DMS79 treated with DMSO at 0.1 percent for 48 hours (cell line): ENCODE results near the gene UBE3D.
A peak's percentile ranks its signal among the peaks of the same experiment; 100 is the strongest.

Experiments
- DNase-seq: peaks from one replicate; lab custom pipeline; 2025; lab: John Stamatoyannopoulos, UW

UBE3D gene, protein sequence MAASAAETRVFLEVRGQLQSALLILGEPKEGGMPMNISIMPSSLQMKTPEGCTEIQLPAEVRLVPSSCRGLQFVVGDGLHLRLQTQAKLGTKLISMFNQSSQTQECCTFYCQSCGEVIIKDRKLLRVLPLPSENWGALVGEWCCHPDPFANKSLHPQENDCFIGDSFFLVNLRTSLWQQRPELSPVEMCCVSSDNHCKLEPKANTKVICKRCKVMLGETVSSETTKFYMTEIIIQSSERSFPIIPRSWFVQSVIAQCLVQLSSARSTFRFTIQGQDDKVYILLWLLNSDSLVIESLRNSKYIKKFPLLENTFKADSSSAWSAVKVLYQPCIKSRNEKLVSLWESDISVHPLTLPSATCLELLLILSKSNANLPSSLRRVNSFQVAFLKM

DNA sequence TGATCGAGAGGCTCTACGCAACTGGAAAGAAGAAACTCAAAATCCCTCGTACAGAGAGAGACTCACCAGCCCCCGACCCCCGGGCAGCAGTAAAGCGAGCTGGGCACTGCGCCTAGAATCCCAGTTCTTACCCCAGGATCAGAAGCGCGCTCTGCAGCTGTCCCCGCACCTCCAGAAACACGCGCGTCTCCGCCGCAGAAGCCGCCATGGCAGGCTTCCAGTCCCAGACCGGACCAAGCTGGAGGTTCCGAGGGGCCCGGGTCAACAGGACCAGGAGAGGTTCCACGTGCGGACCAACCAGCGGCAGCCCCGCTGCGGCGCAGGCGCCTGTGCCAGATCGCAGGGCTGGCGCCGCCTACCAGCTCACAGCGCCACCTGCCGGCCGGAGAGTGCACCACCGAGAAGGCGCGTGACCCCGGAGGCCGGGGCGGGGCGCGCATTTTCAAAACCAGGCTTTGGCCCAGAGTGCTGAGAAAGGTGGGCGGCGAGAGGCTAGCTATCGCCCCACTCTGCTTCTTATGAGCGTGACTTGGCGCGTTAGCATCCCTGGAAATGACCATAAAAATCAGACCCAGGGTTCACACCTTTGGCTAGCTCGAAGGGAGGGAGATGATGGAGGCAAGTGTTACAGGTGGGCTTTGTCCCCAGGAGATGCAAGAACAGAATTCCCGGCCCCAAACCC is at the start of gene UBE3D:
Gene UBE3D (minus strand): TSS at position 331 of the 682 bp plus-strand sequence. CDS start 123 bp downstream, at position 208.
- peak; percentile 68 for DNase-seq

DNA sequence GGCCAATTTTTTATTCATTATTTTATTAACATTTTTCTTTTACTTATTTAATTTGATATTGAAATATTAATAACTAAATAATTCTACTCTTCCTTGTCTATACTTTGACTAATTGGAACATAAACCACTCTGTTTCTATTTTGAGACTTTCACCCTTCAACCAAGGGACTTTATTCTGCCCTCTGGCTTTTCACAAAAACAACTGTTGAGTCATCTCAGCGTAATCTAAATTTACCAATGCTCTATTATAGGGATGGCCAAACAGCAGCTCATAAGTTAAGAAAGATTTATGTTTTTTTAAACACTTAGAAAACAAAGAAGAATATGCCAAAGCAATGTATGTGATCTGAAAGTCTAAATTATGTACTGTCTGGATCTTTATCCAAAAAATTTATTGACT is 48.5 kb upstream of the UBE3D start:
- DNase-seq, result no peak

DNA sequence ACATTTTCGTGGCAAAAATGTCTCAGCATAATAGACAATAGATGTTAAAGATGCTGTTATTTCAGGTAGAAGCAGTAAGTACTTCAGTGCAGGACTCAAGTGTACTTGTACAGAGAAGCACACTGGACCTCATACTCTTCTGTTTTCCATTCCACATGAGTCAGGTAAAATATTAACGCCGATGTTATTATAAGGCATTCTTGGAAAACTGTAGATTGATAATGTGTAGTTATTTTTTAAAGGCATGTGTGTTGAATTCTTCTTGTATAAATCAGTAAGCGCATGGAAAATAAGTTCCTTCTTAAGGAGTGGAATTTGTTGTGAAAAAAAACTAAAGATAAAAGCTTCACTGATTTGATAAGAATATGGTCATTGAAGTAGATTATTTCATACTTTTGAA is 47.6 kb upstream of the UBE3D start:
- no peak for DNase-seq

DNA sequence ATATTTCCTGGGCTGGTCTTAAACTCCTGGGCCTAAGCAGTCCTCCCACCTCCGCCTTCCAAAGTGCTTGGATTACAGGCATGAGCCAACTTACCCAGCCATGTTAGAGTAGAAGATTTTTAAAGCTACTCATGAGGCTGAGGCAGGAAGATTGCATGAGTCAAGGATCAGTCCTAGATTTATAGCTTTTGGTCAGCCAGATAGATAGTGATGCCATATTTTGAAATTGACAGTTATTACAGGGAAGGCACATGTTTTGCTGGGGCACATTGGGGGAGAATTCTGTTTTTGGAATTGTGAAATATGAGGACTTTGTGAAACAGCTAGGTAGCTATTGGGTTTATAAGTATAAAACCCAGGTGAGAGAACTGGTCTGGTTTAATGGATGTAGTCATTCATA is 42.7 kb upstream of the UBE3D start:
- DNase-seq, result no peak

DNA sequence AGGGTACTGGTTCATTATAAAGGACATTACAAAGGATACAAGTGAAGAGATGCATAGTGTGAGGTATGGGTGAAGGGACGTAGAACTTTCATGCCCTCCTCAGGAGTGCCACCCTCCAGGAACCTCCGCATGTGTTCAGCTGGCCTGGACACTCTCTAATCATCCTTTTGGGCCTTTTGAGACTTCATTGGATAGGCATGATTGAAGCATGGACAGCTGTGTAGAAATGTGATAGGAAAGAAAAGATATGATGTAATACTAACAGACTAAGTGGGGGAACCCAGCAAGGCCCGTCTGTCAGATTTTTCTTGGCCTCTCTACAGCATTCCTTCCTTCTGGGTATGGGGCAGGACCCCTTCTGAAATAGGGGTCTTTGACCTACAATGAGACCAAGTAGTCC is 32.9 kb upstream of the UBE3D start:
- no peak for DNase-seq

DNA sequence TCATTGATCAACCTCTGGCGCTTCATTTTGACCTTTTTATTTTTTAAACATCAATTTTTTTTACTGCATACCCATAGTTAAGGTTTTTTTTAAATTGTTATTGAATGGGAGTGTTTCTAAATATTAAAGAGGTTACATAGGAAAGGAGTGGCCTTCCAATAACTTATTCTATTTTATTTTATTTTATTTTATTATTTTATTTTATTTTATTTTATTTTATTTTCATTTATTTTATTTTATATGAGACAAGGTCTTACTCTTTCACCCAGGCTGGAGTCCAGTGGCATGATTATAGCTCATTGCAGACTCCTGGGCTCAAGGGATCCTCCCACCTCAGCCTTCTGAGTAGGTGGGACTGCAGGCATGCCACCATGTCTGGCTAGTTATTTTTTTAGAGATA is 32.0 kb upstream of the UBE3D start:
- DNase-seq, result no peak

DNA sequence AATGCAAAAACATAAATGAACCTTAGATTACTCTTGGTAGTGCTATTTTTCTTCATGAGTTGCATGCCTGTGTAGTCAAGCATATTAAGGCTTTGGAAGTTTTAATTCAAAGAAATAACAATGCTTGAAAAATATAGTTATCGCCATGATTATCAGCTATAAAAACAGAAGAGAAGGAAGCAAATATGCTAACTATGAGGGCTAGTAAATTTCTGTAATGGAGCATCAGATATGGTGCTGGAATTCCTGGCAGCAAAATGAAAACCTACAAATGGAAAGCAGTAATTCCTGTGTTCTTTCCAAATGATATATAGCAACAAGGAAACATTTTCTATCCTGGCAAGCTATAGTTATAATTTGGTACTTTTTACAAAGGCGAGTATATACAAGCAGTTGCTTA is 31.6 kb upstream of the UBE3D start:
- no peak for DNase-seq

DNA sequence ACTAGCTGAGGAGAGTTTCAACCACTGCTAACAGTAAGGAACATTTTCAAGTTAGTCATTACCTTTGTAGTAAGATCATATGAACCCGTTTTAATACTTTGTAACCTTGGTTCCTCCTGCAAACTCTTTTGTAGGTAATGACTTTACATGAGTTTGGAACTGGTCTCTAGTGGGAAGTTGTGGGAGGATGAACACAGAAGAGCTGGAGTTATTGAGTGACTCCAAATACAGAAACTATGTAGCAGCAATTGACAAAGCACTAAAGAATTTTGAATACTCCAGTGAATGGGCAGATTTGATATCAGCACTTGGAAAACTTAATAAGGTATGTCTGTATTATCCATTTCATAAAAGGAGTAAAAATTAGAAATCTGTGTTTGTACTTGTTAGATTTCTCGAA is 31.1 kb upstream of the UBE3D start:
- DNase-seq, result no peak

DNA sequence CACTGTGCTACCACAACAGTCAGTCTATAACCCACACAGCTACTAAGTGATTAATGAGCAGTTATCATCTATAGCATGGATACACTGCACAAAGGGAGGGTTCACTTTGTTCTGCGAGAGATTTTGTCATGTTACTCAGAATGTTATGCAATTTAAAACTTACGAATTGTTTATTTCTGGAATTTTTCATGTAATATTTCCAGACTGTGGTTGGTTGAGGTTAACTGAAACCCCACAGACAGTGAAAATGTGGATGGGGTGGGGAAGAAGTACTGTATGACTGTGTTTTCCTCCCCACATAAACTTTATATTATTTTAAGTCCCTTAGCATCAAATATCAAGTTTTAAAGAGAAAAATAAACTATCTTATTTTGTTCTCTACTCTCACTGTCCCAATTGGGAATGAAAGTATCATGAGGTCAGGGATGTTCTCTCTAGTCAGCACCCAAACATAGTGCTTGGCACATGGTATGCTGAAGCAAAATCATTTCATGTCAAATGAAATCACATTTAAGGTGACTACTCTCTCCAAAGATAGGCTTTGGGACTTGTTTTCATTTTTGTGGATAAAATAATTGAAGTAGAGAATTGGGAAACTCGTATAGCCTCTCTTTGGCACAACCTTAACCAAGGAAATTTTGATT is 27.2 kb upstream of the UBE3D start:
- DNase-seq, result no peak

DNA sequence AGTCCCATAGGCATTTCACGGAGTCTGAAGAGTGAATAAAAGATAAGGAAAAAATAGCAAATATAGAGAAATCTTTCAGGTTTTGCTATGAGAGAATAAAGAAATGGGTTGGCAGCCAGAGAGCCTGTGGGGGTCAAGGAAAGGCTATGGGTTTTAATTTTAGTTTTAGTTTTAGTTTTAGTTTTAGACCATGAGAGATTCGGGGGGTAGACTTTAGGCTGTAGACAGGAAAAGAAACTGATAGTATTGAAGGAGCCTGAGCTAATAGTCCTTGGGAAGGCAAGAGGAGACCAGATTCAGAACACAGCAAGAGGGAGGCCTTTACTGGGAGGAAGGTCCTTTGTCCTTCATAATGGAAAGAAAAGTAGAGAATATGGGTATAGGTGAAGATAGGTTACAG is 21.1 kb upstream of the UBE3D start:
- no peak for DNase-seq

DNA sequence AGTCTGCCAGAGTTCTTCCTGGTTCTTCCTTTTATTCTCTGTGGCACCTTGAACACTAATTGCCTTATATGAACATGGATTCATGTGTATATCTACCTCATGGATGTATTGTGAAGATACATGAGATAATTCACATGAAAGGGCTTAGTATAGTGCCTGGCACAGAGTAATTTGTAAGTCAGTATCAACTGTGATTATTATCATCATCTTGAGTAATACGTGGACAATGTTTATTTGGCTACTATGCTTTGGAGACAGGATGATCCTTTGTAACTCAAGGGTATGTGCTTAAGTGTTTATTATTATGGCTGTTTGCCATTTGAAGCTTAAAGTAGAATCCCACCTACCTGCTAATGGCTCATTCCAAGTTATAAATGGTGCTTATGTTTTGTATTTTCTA is 17.8 kb upstream of the UBE3D start:
- DNase-seq, result no peak

DNA sequence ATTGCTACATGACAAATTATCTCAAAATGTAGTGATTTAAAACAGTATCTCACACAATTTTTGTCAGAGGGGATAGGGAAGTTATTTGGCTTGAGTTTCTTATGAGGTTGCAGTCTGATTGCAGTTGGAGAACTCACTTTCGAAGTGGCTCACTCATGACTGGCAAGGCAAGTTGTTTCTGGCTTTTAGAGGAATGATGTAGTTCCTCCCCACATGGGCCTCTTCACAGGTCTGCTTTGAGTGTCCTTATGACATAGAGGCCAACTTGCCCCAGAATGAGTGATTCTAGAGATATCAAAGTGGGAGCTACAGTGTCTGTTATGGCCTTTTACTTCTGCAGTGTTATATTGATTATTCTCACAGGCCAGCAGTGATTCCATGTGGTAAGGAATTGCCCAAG is 8.0 kb upstream of the UBE3D start:
- no peak for DNase-seq

DNA sequence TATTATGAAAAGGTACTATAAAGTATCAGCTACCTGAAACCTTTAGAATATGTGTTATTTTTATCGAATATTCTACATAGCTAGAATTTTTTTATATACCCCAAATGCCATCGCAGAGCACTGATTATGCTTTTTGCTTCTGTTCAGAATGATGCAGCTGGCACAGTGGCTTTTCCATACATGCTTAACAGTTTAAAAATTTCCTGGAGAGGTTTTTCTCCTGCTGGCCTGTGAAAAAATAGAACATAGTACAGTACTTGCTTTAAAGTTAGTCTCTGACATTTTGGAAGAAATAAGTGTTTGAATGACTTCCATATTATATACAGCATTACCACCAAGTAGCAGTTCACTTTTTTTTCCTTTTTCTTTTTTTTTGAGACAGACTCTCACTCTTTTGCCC is 7.1 kb upstream of the UBE3D start:
- DNase-seq, result no peak

DNA sequence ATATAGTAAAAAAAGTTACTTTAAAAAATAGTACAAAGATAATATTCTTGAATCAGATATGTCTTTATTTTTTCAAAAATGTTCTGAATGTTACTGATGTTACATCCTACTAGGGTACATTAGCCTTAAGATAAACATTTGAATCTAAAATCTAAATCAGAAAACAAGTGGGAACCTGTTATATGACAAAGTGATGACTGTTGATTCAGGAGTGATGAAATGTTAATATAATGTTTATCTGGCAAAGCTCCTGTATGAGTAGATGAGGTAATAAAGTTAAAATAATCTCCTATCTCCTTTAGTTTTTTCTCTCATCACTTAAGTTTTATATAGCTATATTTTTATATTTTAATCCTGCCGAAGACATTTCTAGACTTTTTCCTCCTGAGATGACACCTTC is 6.1 kb upstream of the UBE3D start:
- DNase-seq, result no peak

DNA sequence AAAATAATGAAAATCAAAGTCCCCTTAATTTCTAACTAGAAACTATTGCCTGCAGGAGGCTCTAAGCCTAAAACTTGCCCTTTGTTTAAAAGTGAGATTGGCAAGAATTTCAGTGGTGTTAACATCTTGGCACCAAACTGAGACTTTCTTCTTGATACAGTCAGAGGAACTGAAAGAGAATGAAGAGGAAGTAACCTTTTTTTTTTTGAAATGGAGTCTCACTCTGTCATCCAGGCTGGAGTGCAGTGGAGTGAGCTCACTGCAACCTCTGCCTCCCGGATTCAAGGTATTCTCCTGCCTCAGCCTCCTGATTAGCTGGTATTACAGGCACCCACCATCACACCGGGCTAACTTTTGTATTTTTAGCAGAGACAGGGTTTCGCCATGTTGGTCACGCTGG is 5.4 kb upstream of the UBE3D start:
- no peak for DNase-seq

DNA sequence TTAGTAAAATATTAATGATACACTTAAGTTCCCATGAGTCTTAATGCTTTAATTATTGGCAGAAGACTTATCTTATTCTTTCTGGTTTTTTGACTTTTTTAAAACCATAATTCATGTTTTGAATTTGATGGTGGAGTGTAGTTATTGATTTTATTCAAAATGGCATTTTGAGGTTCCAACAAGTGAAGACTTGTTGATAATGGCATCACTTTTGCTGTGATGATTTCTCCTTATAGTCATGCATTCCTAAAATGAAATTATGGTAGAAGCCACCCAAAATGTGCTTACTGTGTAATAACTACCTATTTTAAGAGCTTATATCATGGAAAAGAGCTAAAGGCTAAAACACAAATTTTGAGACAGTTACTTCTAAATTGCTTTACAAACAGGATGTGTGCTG is 4.0 kb upstream of the UBE3D start:
- DNase-seq, result no peak

DNA sequence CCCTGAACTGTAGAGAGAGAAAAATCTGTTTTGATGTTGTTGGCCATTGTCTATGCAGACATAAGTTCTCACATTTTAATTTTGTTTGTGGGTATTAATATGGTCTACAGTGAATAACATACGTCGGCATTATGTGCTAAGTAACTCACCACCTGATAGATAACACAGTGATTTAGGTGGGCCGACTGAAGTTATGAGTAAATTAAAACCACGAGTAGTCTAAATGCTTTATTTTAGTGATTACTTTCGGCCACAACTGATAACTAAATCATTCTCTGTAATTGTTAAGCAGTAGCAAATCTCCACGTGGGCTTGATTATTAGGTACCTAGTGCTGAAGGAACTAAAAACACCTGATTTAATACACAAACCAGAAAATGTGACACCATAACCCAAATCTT is 3.0 kb upstream of the UBE3D start:
- DNase-seq, result no peak

DNA sequence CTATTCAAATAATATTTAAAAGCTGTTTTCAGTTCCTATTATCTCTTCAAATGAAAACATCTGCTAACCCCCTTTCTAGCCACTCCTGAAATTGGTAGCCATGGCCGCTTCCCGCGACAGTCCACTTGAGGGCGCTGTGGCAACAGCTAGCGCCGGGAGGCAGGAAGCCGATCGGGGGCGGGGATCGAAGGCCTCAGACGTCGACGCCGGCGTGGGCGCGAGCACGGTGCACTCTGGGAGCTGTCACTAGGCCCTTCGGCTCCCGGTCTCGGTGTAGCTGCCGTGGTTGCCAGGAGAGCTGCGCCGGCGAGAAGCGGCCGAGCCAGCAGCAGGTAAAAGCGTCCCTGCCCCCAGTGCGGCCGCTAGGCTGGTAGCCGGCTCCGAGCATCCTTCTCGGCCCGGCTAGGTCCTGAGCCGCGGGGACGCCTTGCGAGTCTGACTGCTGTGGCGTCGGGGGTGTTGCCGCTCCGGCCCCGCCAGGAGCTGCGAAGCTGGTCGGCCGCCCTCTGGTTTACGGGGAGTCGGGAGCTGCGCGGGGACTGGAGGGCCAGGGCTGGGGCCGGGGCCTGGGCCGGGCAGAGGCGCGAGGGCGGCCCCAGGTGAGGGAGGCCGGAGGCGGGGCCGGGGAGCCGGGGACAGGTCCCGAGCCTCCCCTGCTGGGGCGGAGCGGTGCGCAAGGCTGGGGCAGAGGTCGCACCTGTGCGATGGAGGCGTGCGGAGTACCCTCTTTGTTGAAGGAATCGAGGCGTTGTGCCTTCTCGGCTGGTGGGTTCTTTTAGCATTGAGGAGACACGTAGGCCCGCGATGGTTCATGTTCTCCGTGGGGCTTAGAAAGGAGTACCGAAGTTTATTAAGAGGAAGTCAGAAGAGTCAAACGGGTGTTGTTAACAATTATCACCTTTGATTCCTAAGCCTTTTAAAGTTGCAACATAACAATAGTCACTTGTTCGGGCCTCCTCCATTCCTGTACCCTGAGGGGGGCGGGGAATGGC is 2.1 kb upstream of the UBE3D start, which contains the start of gene DOP1A:
Gene DOP1A (plus strand): TSS at position 224 of the 992 bp plus-strand sequence. CDS start 29,307 bp downstream, outside the sequence.
- peak; percentile 93 for DNase-seq

DNA sequence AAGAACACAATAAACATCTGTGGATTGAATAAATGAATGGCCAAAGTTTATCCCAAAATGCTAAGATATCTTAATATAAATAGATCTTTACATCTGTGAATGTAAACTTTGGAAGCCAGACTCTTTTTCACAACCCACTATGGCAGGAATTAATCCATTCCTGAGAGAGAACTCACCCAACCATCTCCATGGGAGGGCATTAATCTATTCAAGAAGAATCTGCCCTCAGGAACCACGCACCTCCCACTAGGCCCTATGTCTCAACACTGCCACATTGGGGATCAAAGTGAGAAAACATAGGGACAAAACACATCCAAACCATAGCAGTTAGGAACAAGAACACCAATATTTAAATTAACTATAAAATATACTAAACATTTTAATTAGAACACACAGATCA is 3.4 kb downstream of the UBE3D start:
- no peak for DNase-seq

DNA sequence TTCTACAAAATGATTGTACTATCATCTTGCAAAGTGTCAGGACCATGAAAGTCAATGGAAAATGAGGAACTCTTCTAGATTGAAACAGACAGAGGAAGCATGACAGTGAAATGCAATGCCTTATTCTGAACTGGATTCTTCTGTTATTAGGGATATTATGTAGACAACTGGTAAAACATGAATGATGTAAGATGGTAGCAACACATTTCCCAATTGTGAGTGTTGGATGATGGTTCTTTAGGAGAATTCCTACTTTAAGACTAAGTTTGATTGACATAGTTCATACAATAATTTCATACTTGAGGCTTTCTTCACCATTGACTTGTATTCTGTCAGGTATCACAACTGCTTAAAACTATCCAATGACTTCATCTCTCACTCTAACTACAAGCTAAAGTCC is 4.5 kb downstream of the UBE3D start:
- DNase-seq, result no peak

DNA sequence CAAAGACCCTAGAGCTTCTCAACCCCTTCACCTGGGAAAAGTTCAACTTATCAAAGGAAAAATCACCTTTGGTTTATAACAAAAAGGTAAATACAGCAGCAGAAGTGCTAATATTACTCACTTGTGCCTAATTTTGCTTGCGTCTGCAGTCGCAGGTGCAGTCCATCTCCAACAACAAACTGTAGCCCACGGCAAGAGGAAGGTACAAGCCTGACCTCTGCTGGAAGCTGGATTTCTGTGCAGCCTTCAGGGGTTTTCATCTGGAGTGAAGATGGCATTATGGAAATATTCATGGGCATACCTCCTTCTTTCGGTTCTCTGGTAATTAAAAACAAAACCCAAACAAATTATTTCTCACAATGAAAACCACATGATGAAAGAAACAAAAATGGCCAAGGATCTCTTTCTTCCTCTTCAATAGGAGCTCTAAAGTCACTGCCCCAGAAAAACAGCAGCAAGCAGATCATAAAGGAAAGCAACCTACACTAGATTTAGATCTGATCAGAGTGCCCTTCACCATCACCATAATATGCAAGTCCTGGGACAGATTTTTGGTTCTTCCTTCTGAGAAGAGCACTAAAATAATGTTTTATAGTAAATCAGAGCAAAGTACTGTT is 7.8 kb downstream of the UBE3D start:
- DNase-seq, result peak; percentile 14
